CD1c-positive myeloid dendritic cell (primary cell): Measurements from ENCODE around the gene RNPS1.
A peak's percentile ranks its signal among the peaks of the same experiment; 100 is the strongest.

Experiments
- DNase-seq: peaks from one replicate; pipeline ENCODE4 v3.0.0-alpha.2; 2016; ENCODE audit errors: extremely low spot score

Gene RNPS1

DNA sequence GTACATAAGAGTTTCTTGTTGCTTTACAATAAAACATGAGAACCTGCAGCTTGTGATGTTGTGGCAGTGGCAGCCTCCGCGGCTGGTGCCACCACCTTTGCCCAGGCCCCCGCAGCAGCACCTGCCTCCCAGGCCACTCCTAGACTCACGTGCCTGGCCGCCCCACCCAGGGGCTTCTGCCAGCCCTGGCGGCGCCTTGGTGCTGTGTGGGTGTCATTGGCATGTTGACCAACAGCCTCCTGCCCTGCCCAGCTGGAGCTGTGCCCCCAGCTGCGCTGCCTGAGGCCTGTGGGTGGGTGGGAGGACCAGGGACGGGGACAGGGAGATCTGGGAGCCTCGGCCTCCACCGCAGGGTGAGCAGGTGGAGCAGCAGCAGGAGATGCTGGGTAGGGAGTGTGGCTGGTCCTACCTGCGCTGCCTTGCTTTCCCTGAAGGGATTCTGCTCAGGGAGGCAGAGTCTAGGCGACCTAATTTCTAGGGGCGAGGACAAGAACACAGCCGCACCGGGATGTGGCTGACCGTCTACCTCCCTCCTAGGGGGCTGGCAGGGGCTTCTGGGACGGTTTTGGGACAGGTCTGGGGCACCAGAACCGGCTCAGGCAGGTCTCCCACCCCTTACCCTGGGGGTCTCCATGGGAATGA, 32.1 kb downstream of the RNPS1 start:
- no peak for DNase-seq

DNA sequence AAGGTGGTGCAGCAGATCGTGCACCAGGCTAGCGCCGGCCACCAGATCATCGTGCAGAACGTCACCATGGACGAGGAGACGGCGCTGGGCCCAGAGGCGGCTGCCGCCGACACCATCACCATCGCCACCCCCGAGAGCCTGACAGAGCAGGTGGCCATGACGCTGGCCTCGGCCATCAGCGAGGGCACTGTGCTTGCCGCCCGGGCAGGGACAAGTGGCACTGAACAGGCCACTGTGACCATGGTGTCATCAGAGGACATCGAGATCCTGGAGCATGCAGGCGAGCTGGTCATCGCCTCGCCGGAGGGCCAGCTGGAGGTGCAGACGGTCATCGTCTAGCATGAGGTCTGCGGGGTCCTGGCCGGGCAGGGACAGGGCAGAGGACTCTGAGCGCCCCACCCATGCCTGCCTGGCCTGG, 32.7 kb downstream of the RNPS1 start:
- no peak for DNase-seq

GRCh38 chr16:2234813-2235170, 33.1 kb downstream of the RNPS1 start:
- DNase-seq: no peak

- no peak for DNase-seq
Measured at GRCh38 chr16:2233872-2234812, 33.8 kb downstream of the RNPS1 start.

GRCh38 chr16:2233046-2233775, 34.7 kb downstream of the RNPS1 start:
- DNase-seq: no peak

- no peak for DNase-seq
Measured at GRCh38 chr16:2232094-2232990, 35.6 kb downstream of the RNPS1 start.

DNA sequence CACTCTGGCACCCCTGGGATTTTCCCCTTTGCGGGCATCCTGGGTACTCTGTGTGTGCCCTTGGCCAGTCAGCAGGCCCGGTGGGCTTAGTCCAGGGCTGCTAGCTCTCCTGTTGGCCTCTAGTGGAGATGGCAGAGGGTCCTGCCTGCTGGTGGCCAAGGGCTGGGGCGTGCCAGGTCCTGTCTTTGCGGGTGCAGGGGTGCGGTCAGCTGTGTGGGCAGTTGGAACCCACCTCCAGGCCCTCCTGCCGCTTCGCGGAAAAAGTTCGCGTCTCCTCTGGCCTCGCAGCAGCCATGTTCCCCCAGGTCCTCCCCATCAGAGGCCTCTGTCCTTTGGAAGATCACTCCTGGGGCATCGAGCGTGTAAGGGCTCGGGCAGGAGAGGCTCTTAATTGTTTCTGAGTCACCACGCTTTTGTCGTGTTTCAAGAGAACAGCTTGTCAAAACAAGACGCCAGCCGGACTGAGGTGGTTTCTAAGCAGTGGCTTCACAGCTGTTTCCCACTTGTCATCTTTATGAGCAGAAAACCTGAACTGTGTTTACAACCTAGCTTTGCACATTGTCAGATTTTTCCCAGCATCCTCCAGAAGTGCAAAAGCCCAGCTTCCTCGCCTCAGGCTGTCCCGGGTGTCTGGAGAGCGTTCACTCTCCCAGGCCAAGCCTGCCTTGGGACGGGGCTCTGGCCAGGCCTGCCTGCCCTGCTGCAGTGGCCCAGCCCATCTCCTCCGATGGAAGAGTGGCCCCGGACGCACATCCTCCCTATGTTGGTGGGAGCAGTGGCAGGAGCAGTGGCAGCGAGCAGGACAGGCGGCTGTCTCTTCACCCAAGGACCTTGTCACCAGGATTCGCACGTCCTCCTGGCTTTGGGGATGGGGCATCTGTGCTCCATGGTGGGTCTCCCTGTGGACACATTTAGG, 36.7 kb downstream of the RNPS1 start:
- no peak for DNase-seq

DNA sequence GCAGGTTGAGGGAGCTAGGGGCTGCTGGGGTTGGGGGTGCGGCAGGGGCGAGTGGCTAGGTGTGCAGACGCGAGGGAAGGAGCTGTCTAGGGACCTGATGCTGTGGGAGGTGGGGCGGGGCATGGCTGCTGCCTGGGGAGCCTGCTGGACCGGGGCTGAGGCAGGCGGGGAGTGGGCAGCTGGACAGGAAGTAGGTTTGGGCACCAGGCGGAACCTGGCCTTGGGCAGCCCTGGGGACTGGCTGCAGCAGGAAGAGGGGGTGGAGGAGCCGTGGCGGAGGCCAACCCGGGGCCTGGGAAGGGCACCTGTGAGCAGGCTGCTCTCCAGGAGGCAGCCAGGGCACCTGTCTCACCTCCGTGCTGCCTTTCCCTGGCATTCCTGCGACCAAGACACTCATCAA, 37.5 kb downstream of the RNPS1 start:
- DNase-seq: peak; percentile 26

GRCh38 chr16:2229632-2230250, 38.2 kb downstream of the RNPS1 start:
- no peak for DNase-seq

- no peak for DNase-seq
Measured at GRCh38 chr16:2229091-2229490, 38.8 kb downstream of the RNPS1 start.

GRCh38 chr16:2228161-2228824, 39.6 kb downstream of the RNPS1 start:
- no peak for DNase-seq

- no peak for DNase-seq
Measured at GRCh38 chr16:2226918-2227317, 41.0 kb downstream of the RNPS1 start.

DNA sequence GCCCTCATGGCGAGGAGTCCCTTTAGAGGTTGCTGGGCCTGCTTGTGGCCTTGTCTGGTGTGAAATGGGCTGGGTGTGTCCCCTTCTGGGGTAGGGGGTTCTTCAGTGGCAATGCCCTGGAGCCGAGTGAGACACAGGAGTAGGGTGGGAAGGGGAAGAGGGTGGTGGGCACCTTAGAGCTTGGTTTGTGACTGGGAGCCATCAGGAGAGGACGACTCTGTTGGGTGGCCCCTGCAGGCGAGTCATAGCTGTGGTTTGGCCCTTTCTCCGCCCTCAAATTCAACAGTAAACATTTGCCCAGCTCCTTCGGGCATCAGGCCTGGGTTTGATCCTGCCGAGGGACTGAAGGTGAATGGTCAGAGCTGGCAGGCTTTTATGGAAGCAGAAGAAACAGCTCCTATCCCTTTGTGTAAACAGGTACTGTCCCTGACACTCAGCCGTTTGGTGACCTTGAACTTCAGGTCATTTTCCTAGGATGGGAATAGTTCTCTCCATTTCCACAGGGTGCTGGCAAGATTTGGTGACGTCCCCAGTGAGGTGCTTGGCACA, 41.6 kb downstream of the RNPS1 start:
- no peak for DNase-seq

DNA sequence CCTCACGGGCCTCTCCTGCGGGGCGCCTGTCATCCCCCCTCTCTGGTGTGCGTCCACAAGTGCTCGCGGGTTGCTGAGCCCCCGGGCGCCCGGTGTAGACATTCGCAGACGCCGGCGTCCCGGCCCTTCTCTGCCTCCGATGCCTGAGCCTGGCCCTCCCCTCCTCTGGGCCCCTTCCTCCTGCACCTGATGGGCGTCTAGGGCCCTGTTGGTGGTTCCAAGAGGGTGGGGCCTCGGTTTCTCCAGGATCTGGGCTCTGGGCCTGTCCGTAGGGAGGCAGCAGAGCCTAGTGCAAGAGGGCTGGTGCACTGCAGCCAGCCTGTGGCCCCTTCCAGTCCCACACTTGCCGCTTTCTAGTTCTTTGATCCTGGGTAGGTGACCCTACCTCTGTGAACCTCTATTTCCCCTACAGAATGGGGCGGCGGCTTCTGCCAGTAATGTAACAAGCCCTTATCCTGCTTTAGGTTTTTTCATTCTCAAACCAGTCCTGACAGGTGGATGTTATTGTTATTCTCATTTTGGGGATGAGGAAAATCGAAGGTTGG, 43.9 kb downstream of the RNPS1 start:
- peak; percentile 17 for DNase-seq

- peak; percentile 99 for DNase-seq
Measured at GRCh38 chr16:2223221-2223941, 44.5 kb downstream of the RNPS1 start, which contains the start of gene E4F1. Gene E4F1 (plus strand): TSS chr16:2223591. CDS start chr16:2223614, 23 bp downstream.

GRCh38 chr16:2216330-2216729, 51.6 kb downstream of the RNPS1 start:
- DNase-seq: no peak

DNA sequence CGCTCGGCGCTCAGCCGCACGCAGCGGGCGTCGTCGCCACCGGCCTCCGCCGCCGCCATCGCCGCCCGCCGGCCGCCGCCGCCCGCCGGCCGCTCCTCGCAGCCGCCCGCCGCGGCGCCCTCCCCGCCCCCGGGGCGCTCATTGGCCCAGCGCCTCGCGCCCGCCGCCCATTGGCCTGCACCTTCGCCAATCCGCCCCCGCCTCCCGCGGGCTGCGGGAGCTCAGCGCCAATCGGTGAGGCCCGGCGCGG, 53.3 kb downstream of the RNPS1 start, which contains the start of gene PGP:
PGP (minus strand) TSS at position 122 of the 250 bp plus-strand sequence; CDS start at position 59, 63 bp downstream.
- no peak for DNase-seq
